Vagina (tissue), 2 donors: ENCODE results near the gene CTBS.

Source experiments
- CTCF ChIP-seq, 3 experiments: fragments of 450-650 bp in 2 of 3; fragments of 200-600 bp in 1 of 3; sonication (generic) in 1 of 3; IDR thresholded peaks; one replicate each; pipeline ENCODE4 v1.5.1; 2017 to 2019; ENCODE audit warnings: antibody characterized with exemption in 3 of 3, mild to moderate bottlenecking in 2 of 3, moderate library complexity in 2 of 3
- POLR2AphosphoS5 ChIP-seq, 2 donors: sonication (generic); formaldehyde crosslinking; IDR thresholded peaks; one replicate each; pipeline ENCODE4 v1.9.0; 2017; ENCODE audit warnings: antibody characterized with exemption in 2 of 2, mild to moderate bottlenecking in 2 of 2, low read depth in 1 of 2; ENCODE audit not compliant: insufficient read depth in 1 of 2

GRCh38 chr1:84504580-84505492, 69.4 kb downstream of the CTBS start:
- TF ChIP-seq CTCF (IDR thresholded peaks at IDR 0.05) (no peak), POLR2AphosphoS5 (IDR thresholded peaks at IDR 0.05; ENCODE audit: insufficient read depth in 1 of 2, low read depth in 1 of 2) (no peak)
